NB4 (cell line): ENCODE measurements around the gene PHKB.

Experiments
- DNase-seq: peaks from one replicate; pipeline ENCODE4 v3.0.0; 2010; ENCODE audit warnings: low read depth
- H3K4me3 ChIP-seq: one replicate; pipeline ENCODE4 v1.5.1; 2011; ENCODE audit warnings: mild to moderate bottlenecking, low read depth, low read length, moderate library complexity
- MYC ChIP-seq: IDR thresholded peaks from 2 replicates; pipeline ENCODE4 v1.6.1; 2011; ENCODE audit warnings: low read depth, low read length
- POLR2A ChIP-seq: IDR thresholded peaks from 2 replicates; pipeline ENCODE4 v1.6.1; 2011; ENCODE audit warnings: mild to moderate bottlenecking; ENCODE audit not compliant: insufficient read length; ENCODE audit errors: extremely low read depth
- TF ChIP-seq, protein P1 (sequence below): IDR thresholded peaks from 2 replicates; pipeline ENCODE4 v1.6.1; 2011; ENCODE audit warnings: low read depth, low read length
- TF ChIP-seq, protein P2 (sequence below): IDR thresholded peaks from one replicate; pipeline ENCODE4 v1.5.1; 2012; ENCODE audit warnings: low read depth, low read length

The PHKB gene

DNA sequence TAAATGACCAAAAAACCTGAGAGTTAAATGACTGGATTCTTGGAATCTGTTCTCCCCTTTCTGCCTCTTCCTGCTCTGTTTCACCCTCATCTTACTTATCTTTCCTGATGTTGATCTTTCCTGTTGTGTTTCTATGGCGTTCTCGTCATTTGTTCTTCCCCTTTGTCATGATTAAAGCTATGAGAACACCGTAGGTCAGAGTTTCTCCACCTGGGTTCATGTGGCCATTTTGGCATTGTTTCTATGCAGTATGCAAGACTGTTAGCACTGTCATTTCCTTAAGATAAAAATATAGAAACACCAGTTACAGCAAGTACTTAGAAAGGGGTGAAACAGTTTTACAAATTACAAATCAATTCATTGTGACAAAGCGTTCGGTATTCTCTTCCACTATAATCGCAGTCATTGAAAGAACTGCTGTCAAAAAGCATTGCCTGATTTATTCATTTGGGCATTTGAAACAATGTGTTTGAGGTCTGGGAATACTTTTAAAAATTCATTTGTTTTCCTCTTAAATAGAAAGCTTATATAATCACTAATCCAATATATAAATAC is 166.0 kb downstream of the PHKB start:
- H3K4me3 ChIP-seq = no peak overlapping the region
- no peak for DNase-seq
- no peak for TF ChIP-seq POLR2A
- TF ChIP-seq, protein P1, sequence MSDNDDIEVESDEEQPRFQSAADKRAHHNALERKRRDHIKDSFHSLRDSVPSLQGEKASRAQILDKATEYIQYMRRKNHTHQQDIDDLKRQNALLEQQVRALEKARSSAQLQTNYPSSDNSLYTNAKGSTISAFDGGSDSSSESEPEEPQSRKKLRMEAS = no peak
- TF ChIP-seq MYC = no peak
- TF ChIP-seq, protein P2, sequence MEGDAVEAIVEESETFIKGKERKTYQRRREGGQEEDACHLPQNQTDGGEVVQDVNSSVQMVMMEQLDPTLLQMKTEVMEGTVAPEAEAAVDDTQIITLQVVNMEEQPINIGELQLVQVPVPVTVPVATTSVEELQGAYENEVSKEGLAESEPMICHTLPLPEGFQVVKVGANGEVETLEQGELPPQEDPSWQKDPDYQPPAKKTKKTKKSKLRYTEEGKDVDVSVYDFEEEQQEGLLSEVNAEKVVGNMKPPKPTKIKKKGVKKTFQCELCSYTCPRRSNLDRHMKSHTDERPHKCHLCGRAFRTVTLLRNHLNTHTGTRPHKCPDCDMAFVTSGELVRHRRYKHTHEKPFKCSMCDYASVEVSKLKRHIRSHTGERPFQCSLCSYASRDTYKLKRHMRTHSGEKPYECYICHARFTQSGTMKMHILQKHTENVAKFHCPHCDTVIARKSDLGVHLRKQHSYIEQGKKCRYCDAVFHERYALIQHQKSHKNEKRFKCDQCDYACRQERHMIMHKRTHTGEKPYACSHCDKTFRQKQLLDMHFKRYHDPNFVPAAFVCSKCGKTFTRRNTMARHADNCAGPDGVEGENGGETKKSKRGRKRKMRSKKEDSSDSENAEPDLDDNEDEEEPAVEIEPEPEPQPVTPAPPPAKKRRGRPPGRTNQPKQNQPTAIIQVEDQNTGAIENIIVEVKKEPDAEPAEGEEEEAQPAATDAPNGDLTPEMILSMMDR = no peak

DNA sequence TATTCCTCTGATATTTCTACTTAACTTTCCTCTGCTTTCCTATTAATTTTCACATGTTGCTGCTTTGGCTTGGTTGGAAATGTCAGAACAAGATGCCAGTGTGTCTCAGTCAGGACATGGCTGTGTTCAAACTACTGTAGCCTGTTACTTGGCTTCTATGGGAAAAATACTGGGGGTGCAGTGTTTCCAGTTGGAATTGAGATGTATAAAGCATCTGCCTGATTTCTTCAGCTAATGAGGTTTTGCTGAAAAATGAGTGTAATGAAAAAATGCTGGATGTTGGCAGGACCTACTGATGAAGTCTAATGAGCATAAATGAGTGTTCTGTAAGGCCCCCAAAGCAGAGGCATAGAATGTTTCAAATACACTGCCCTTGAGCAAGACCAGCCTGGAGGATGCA is 166.6 kb downstream of the PHKB start:
- TF ChIP-seq MYC = no peak
- H3K4me3 ChIP-seq = no peak overlapping the region
- DNase-seq = no peak

DNA sequence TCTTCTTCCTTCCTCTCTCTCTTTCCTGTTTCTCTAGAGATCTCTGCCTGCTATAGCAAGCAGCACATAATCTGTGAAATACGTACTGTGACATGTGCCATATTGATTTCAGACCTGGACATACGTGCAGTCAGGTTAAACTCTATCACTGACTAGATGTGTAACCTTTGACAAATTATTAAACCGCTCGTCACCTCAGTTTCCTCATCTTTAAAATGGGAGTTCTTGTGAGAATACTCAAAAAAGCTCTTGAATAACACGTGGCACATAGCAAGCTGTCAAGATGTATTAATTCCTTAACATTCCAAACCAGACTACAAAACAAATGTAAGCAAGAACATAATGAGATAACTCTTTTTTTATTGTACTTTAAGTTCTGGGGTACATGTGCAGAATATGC is 170.0 kb downstream of the PHKB start:
- DNase-seq = no peak
- TF ChIP-seq MYC = no peak

DNA sequence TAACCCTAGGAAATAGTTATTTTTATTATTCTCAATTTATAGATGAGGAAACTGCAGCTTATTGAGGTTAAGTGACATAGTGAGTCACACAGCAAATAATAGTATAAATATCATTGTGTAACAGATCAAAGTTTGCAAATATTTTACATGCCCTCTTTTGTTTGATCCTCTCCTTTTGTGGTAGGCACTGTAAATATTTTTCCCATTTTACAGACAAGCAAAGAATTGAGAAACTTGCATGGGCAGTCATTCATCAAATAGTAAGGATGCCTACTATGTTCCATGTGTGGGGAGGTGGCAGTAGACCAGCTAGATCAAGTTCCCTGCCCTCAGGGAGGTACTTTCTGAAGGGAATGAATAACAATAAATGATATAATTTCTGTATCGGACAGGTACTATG is 173.0 kb downstream of the PHKB start:
- no peak for DNase-seq
- no peak overlapping the region for H3K4me3 ChIP-seq
- TF ChIP-seq, protein P2 = no peak
- TF ChIP-seq POLR2A (no peak), MYC (no peak)
- TF ChIP-seq, protein P1 = no peak

More for the DNA sequence above, 170.0 kb downstream of the PHKB start:
- H3K4me3 ChIP-seq = no peak overlapping the region

DNA sequence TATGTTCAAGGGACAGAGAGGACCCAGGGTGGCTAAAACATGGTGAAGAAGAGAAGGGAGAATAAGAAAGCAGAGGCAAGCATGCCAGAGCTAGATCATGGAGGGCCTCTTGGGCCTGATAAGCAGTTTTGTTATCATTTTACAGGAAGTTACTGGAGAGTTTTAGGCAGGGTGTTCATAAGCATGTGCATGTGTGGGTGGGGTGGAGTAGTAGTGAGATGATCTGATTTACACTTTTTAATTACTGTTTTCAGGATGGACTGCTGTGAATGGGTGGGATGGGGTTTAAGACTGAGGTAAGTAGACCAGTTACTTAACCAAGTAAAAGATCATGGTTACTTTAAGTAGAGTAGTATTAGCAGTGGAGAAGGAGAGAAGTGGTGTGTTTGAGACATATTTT is 173.6 kb downstream of the PHKB start:
- H3K4me3 ChIP-seq = no peak overlapping the region
- DNase-seq = no peak
- TF ChIP-seq MYC (no peak), POLR2A (no peak)
- TF ChIP-seq, protein P1 = no peak
- TF ChIP-seq, protein P2 = no peak

DNA sequence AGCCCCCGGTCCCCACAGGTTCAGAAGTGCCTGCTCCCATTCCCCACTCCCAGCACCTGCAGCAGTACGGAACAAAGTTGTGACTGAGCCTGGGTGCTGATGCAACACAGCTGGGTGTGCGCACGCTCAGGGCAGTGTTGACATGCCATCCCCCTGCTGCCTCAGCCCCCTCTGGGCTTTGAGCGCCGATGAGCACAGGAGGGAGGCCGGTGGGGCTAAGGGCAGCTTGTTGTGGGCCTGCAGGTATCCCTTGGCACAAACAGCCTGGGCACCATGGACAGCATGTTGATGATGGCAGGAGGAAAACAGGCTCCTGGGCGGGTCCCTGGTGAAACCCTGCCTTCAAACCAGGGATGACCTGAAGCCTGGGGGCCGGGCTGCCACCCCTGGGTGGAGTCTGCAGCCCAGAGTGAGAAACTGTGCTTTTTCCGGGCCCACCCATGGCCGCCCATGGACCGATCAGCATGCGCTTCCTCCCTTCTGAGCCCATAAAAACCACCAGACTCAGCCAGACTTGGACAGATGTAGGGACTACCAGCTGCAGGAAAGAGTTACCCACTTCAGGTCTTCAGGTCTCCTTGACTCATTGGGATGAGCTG is 175.5 kb downstream of the PHKB start:
- no peak overlapping the region for H3K4me3 ChIP-seq
- no peak for DNase-seq
- TF ChIP-seq MYC (no peak), POLR2A (no peak)
- TF ChIP-seq, protein P2 = no peak
- TF ChIP-seq, protein P1 = no peak

DNA sequence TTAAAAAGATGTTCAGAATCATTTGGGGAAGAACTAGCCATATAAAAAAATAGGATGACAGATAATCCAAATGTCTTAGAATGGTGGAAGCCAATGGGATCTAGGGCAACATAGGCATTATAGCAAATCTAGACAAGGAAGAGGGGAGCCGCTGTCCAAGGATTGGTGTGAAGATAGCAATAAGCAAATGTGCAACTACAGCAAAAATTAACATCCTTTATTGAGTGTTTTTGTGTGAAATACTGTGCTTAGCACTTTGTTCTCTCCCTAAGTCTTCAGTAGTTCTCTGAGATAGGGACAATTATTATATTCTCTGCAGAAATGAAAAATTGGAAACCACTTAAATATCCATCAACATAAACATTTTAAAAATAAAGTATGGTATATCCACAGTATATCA is 177.0 kb downstream of the PHKB start:
- no peak overlapping the region for H3K4me3 ChIP-seq
- TF ChIP-seq POLR2A (no peak), MYC (no peak)
- TF ChIP-seq, protein P2 = no peak
- TF ChIP-seq, protein P1 = no peak
- DNase-seq = no peak
